ENCODE data around the gene IPO4.

GRCh38 chr14:24131549-24131966 lies 57.1 kb downstream of the IPO4 start:
- TF ChIP-seq CTCF (IDR thresholded peaks at IDR 0.05; ENCODE audit: low read depth, low read length, poor library complexity, severe bottlenecking) = no peak
- TF ChIP-seq EZH2phosphoT487 (IDR thresholded peaks at IDR 0.05; ENCODE audit: borderline replicate concordance, low read length) = no peak

Data from DOHH2 (cell line).